ENCODE results near the gene MZF1. TPM values are rescaled to one million over a fixed set of nuclear protein-coding genes. Genes with fewer than 3 reads are reported as not detected.
A peak's percentile ranks its signal among the peaks of the same experiment; 100 is the strongest.

MZF1 gene
- total and polyA plus RNA-seq, 2 donors (not counting 1 experiment from before 2014, with no cell fraction given) = 4.1 to 14.9 TPM

DNA sequence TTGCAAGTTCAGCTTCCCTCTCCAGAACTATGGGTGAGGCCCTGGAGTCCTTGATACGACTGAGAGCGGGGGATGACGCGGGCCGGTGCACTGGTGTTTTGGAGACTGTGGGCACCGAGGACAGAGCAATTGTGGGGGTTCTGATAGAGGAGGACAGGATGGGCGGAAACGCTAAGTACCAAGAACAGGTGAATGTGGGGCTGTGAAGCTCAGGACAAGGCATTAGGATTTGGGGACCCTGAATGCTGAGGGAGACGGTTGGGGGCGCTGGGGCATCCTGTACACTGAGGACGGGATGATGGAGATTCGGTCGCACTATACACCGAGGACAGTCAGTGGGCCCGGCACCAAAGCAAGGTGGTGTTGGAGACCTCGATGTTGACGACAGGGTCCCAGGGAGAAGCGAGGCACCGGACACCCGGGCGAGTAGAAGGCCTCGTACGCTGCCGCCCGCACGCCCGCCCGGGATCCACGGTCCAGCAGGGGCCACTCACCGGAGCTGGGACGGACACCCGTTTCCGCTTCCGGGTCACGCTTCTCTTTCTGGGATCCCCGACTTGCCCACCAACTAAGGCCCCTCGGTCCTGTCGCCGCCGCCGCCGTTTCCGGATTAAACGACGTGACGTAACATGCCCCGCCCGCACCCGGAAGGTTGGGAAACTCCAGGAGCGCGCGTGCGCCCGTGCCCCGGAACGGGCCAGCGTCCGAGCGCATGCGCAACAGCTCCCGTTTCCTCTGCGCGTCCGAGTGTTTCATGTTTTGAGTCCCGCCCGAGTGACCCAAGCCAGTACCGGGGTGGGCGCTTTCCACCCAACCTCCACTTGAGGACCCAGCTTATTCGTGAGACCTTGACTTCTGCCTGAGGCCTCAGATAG lies 18.4 kb downstream of the MZF1 start, which contains the start of gene CHMP2A:
CHMP2A (minus strand) TSS at position 612 of the 875 bp plus-strand sequence. CDS start 893 bp downstream, outside the sequence.
- DNase-seq (ENCODE audit: low read depth in 2 of 2) = peak; percentile 96 to 97
- Histone ChIP-seq H3K27me3 (ENCODE audit: control insufficient read depth, insufficient read depth, low read length) (no peaks in the 10 kb centered on the region), H4K20me1 (ENCODE audit: control insufficient read depth, extremely low read depth, insufficient read depth, low read length) (no peaks in the 10 kb centered on the region), H3K36me3 (ENCODE audit: control insufficient read depth, insufficient read depth, low read length) (peaks cover 37% of the 10 kb centered on the region), H3K4me2 (ENCODE audit: extremely low read depth, insufficient read depth, low read length) (peak within 1 kb of the TSS; percentile 100), H2AFZ (ENCODE audit: low read length) (peak within 1 kb of the TSS; percentile 30), H3K27ac (ENCODE audit: insufficient read depth, low read length) (peak within 1 kb of the TSS; percentile 96), H3K4me1 (ENCODE audit: control insufficient read depth, extremely low read depth, insufficient read depth, low read length) (peaks cover 20% of the 10 kb centered on the region), H3K9me3 (ENCODE audit: control insufficient read depth, insufficient read depth, low read depth, low read length) (no peaks in the 10 kb centered on the region), H3K9ac (ENCODE audit: insufficient read depth, low read length) (peak within 1 kb of the TSS; percentile 87), H3K4me3 (replicated peaks in 1 of 4; ENCODE audit: control extremely low read depth in 1 of 4, insufficient read depth in 1 of 4, low read depth in 3 of 4, low read length in 4 of 4) (peak within 1 kb of the TSS; percentile 83 to 95 (median 94)), H3K79me2 (ENCODE audit: control insufficient read depth, insufficient read depth, low read length) (peaks cover 36% of the 10 kb centered on the region)
- TF ChIP-seq, protein P1, sequence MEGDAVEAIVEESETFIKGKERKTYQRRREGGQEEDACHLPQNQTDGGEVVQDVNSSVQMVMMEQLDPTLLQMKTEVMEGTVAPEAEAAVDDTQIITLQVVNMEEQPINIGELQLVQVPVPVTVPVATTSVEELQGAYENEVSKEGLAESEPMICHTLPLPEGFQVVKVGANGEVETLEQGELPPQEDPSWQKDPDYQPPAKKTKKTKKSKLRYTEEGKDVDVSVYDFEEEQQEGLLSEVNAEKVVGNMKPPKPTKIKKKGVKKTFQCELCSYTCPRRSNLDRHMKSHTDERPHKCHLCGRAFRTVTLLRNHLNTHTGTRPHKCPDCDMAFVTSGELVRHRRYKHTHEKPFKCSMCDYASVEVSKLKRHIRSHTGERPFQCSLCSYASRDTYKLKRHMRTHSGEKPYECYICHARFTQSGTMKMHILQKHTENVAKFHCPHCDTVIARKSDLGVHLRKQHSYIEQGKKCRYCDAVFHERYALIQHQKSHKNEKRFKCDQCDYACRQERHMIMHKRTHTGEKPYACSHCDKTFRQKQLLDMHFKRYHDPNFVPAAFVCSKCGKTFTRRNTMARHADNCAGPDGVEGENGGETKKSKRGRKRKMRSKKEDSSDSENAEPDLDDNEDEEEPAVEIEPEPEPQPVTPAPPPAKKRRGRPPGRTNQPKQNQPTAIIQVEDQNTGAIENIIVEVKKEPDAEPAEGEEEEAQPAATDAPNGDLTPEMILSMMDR (conservative IDR thresholded peaks at IDR 0.05 in 1 of 2, IDR thresholded peaks at IDR 0.05 in 1 of 2; ENCODE audit: low read depth in 1 of 2, low read length in 2 of 2) = no peak
- TF ChIP-seq EZH2 (IDR thresholded peaks at IDR 0.05; ENCODE audit: low read length, missing control alignments) = no peak

GRCh38 chr19:58553799-58554493 lies 19.2 kb downstream of the MZF1 start:
- H3K4me1 ChIP-seq (ENCODE audit: control insufficient read depth, extremely low read depth, insufficient read depth, low read length) = peaks cover 16% of the 10 kb centered on the region
- H3K36me3 ChIP-seq (ENCODE audit: control insufficient read depth, insufficient read depth, low read length) = peaks cover 45% of the 10 kb centered on the region
- TF ChIP-seq, protein P1 (conservative IDR thresholded peaks at IDR 0.05 in 1 of 2, IDR thresholded peaks at IDR 0.05 in 1 of 2; ENCODE audit: low read depth in 1 of 2, low read length in 2 of 2) = no peak
- no peak for TF ChIP-seq EZH2 (IDR thresholded peaks at IDR 0.05; ENCODE audit: low read length, missing control alignments)
- no peaks in the 10 kb centered on the region for H3K27me3 ChIP-seq (ENCODE audit: control insufficient read depth, insufficient read depth, low read length)
- peak overlapping the region; percentile 96 for H3K27ac ChIP-seq (ENCODE audit: insufficient read depth, low read length)
- H3K4me3 ChIP-seq (replicated peaks in 1 of 4; ENCODE audit: control extremely low read depth in 1 of 4, insufficient read depth in 1 of 4, low read depth in 3 of 4, low read length in 4 of 4) = peak overlapping the region; percentile 83 to 95 (median 94)
- peak overlapping the region; percentile 100 for H3K4me2 ChIP-seq (ENCODE audit: extremely low read depth, insufficient read depth, low read length)
- H2AFZ ChIP-seq (ENCODE audit: low read length) = no peak overlapping the region
- no peaks in the 10 kb centered on the region for H3K9me3 ChIP-seq (ENCODE audit: control insufficient read depth, insufficient read depth, low read depth, low read length)
- H3K9ac ChIP-seq (ENCODE audit: insufficient read depth, low read length) = peak overlapping the region; percentile 87
- no peak for DNase-seq (ENCODE audit: low read depth in 2 of 2)
- H4K20me1 ChIP-seq (ENCODE audit: control insufficient read depth, extremely low read depth, insufficient read depth, low read length) = no peaks in the 10 kb centered on the region
- H3K79me2 ChIP-seq (ENCODE audit: control insufficient read depth, insufficient read depth, low read length) = peaks cover 44% of the 10 kb centered on the region

DNA sequence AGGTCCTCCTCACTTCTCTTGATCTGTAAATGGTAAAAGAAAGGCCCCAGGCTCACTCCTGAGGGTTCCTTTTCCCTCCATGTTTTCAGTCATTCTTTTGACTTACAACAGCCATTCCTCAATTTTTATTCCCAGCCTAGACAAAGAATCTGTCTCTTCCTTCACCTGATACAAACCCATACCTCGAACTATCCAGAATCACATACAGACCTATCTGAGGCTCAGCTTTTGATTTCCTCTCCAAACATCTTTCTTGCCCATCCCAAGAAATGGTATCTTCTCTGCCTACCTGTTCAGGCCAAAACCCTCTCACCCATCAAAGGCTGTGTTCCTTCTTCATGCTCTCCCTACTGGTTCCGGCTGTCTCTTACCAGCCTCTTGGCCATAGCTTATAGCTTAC lies 20.5 kb downstream of the MZF1 start:
- Histone ChIP-seq H3K4me3 (replicated peaks in 1 of 4; ENCODE audit: control extremely low read depth in 1 of 4, insufficient read depth in 1 of 4, low read depth in 3 of 4, low read length in 4 of 4) (no peak overlapping the region), H2AFZ (ENCODE audit: low read length) (no peak overlapping the region), H3K9me3 (ENCODE audit: control insufficient read depth, insufficient read depth, low read depth, low read length) (no peaks in the 10 kb centered on the region), H3K27ac (ENCODE audit: insufficient read depth, low read length) (no peak overlapping the region), H3K4me1 (ENCODE audit: control insufficient read depth, extremely low read depth, insufficient read depth, low read length) (peaks cover 16% of the 10 kb centered on the region), H3K9ac (ENCODE audit: insufficient read depth, low read length) (no peak overlapping the region), H3K36me3 (ENCODE audit: control insufficient read depth, insufficient read depth, low read length) (peaks cover 55% of the 10 kb centered on the region), H3K27me3 (ENCODE audit: control insufficient read depth, insufficient read depth, low read length) (no peaks in the 10 kb centered on the region), H3K4me2 (ENCODE audit: extremely low read depth, insufficient read depth, low read length) (no peak overlapping the region), H4K20me1 (ENCODE audit: control insufficient read depth, extremely low read depth, insufficient read depth, low read length) (no peaks in the 10 kb centered on the region), H3K79me2 (ENCODE audit: control insufficient read depth, insufficient read depth, low read length) (peaks cover 50% of the 10 kb centered on the region)
- TF ChIP-seq, protein P1 (conservative IDR thresholded peaks at IDR 0.05 in 1 of 2, IDR thresholded peaks at IDR 0.05 in 1 of 2; ENCODE audit: low read depth in 1 of 2, low read length in 2 of 2) = no peak
- no peak for TF ChIP-seq EZH2 (IDR thresholded peaks at IDR 0.05; ENCODE audit: low read length, missing control alignments)
- no peak for DNase-seq (ENCODE audit: low read depth in 2 of 2)

All from fibroblast of lung (primary cell).